Sigmoid colon (tissue), 4 donors: ENCODE results near the gene PEA15.

Source experiments
- EP300 ChIP-seq, 4 donors: sonication (generic); formaldehyde crosslinking; IDR thresholded peaks; one replicate each; pipeline ENCODE4 v1.6.1; 2017; ENCODE audit warnings: antibody characterized with exemption in 4 of 4
- TF ChIP-seq, protein P1 (sequence below), 4 experiments: fragments of 450-650 bp in 3 of 4; fragments of 200-600 bp in 1 of 4; IDR thresholded peaks; one replicate each; pipeline ENCODE4 v1.5.1; 2016 to 2019; ENCODE audit warnings: antibody characterized with exemption in 4 of 4, mild to moderate bottlenecking in 3 of 4, moderate library complexity in 2 of 4

DNA sequence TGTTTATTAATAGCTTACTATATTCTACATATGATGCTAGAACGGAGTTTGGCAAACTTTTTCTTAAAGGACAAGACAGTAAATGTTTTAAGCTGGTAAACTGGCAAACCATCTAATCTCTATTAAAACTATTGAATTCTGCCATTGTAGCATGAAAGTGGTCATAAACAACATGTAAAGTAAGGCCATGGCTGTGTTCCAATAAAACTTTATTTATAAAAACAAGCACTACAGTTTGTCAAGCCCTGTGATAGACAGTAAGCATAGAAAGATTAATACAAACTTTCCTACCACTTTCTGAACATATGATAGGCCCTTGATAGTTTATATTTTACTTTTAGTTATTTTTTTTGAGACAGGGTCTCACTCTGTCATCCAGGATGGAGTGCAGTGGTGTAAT lies 22.4 kb downstream of the PEA15 start:
- TF ChIP-seq, protein P1, sequence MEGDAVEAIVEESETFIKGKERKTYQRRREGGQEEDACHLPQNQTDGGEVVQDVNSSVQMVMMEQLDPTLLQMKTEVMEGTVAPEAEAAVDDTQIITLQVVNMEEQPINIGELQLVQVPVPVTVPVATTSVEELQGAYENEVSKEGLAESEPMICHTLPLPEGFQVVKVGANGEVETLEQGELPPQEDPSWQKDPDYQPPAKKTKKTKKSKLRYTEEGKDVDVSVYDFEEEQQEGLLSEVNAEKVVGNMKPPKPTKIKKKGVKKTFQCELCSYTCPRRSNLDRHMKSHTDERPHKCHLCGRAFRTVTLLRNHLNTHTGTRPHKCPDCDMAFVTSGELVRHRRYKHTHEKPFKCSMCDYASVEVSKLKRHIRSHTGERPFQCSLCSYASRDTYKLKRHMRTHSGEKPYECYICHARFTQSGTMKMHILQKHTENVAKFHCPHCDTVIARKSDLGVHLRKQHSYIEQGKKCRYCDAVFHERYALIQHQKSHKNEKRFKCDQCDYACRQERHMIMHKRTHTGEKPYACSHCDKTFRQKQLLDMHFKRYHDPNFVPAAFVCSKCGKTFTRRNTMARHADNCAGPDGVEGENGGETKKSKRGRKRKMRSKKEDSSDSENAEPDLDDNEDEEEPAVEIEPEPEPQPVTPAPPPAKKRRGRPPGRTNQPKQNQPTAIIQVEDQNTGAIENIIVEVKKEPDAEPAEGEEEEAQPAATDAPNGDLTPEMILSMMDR (IDR thresholded peaks at IDR 0.05) = no peak
- TF ChIP-seq EP300 (IDR thresholded peaks at IDR 0.05) = no peak
